ENCODE results near the gene REV1.

GRCh38 chr2:99514357-99514756 is 24.5 kb upstream of the REV1 start:
- TF ChIP-seq CTCF (conservative IDR thresholded peaks at IDR 0.05; ENCODE audit: low read length) (no peak), EZH2phosphoT487 (IDR thresholded peaks at IDR 0.05; ENCODE audit: borderline replicate concordance, low read depth, low read length) (no peak)
